ENCODE data around the gene VAC14.

VAC14 gene

GRCh38 chr16:70786020-70786755 is 14.8 kb downstream of the VAC14 start:
- no peak for DNase-seq (ENCODE audit: low read depth)

DNA sequence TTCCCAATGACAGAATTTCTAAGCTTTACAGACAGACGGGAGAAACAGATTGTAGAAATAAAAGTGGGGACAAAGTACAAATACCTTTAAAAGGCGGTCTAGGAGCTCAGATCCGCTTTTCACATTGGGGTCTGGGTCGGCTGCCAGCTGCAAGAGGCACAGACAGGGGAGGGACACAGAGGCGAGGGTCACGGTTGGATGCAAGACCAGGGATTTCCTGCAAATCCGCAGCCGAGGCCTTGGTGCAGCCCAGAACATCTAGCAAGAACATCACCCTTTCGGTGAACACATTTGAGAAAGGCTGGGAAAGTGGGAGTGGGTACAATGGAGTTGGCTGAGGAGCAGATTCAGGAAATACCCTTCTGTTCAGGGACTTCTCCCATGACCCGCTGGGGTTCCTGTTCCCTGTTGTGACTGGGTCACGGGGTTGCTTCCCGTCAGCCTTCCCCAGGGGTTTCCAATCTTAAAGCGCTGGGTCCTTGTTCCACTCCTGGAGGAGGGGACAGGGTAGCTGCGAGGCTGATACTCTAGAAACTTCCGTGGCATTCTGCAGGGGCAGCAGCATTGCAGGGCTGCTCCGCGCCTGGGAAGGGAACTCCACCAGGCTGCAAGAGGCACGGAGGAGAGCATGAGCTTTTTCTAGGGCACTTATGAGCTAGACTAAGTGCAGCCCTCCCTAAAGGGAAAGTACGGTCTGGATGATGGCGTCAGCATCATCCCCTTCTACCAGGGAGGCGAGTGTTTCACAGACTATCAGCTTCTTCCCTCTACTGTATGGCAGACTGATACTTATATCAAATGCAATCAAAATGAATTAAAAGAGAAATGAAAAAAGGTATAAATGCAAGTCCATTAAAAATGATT is 16.0 kb downstream of the VAC14 start:
- DNase-seq (ENCODE audit: low read depth): no peak

GRCh38 chr16:70782237-70782636 is 18.7 kb downstream of the VAC14 start:
- no peak for DNase-seq (ENCODE audit: low read depth)

- no peak for DNase-seq (ENCODE audit: low read depth)
Measured at GRCh38 chr16:70781800-70782199, 19.2 kb downstream of the VAC14 start.

- DNase-seq (ENCODE audit: low read depth): no peak
Measured at GRCh38 chr16:70780546-70780945, 20.4 kb downstream of the VAC14 start.

- DNase-seq (ENCODE audit: low read depth): no peak
Measured at GRCh38 chr16:70779361-70779760, 21.6 kb downstream of the VAC14 start.

GRCh38 chr16:70778901-70779309 is 22.1 kb downstream of the VAC14 start:
- DNase-seq (ENCODE audit: low read depth): no peak

DNA sequence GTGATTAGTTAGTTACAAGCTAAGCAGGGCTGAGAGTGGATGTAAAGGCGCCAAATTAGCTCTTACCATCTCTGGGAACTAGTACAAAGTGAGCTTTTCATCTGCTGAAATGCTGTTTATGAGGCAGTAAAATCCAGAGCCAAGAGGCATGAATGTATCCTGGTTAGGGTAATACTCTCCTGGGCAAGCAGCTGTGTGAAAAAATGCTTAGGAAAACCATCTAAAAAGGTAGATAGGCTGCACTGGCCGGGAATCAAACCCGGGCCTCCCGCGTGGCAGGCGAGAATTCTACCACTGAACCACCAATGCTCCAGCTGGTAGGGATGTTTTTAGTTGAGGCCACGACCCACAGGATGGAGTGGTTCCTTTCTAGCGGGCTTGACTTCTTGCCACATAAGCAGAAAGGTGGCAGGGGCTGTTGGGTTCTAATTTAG is 23.0 kb downstream of the VAC14 start:
- DNase-seq (ENCODE audit: low read depth): no peak

- DNase-seq (ENCODE audit: low read depth): no peak
Measured at GRCh38 chr16:70777496-70777895, 23.5 kb downstream of the VAC14 start.

DNA sequence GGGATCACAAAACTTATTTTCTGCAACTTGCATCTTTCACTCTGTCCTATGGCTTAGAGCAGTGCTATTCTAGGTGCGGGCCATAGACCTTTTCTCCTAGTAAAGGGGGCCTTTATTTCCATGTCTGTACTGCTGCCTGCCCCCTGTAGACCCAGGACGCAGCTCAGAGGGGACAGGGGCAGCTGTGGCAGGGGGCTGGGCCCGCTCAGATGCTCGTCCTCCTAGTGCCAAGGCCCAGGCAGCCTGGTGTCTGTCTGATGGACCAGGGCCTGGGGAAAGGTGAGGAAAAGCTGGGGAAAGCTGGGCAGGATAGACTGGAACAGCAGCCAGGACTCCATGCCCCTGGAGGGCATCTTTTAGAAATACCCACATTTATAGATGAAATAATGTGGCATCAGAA is 25.6 kb downstream of the VAC14 start:
- no peak for DNase-seq (ENCODE audit: low read depth)

GRCh38 chr16:70774261-70774660 is 26.7 kb downstream of the VAC14 start:
- DNase-seq (ENCODE audit: low read depth): no peak

GRCh38 chr16:70772493-70772892 is 28.5 kb downstream of the VAC14 start:
- DNase-seq (ENCODE audit: low read depth): no peak

DNA sequence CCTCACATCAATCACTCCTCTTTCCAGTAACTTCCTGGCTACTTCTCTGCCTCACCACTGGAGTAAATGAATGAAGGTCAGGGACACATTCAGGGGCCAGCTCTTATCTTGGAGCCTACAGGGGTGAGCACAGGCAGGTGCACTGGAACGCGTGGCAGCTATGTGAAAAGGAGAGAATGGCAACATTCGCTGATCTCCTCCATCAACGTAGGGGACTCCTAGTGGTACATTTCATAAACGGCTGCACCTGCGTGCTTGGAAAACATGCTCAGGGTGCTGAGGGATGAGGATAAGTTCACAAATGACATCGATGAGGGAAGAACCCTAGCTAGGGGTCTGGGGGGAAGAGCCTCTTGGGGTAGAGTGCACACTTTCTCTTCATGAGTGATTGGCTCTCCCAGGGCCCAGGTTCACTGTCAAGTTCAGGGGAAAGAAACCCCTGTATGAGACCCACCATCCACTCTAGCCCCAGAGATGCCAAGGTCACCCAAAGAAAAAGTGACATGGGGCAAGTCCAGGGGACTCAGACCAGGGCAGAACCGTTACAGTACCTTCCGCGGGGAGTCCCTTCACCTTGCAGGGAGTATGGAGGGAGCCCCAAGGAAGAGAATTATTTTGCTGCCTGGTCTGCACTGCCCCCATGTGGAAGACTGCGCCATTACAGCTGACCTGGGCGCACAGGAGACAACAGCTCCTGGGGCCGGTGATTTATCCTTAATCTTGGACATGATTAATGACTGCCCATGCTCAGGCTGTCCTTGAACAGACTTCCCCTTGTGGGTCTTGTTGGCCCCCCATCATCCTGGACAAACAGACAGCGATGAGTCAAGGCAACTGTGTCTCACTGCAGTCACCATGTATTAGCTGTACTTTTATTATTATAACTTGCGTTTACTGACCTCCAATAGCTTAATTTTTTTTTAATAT is 30.1 kb downstream of the VAC14 start:
- peak; percentile 50 for DNase-seq (ENCODE audit: low read depth)

DNA sequence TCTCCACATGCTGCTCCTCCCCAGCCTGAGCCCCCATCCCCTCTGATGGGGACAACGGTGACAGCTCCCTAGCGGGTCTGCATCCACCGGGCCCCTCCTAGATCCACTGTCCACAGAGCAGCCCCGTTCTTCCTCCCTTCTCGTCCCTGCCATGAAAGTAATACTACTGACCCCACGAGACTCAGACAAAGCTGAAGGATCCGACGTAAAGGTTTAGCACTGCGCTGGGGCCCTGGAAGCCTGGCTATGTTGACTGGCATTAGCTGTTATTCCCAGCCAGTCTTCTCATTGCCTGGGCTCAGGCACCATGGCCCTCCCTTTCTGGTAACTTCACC is 30.7 kb downstream of the VAC14 start:
- no peak for DNase-seq (ENCODE audit: low read depth)

DNA sequence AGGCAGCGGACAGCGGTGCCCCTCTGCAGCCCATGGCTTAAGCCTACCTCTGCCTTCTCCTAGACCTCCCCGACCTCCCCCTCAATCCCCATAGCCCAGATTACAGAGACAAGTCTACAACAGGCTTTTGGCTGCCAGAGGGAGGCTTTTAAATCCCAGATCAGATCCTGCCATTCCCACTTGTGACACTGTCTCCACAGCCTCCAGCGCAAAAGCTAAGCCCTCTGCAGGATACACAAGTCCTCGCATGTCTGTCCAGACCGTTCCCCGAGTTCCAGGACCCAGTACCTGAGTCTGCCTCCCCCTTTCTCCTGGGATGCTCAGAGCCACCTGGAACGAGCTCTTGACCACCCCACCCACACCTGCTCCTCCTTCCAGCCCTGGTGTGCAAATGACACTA is 31.2 kb downstream of the VAC14 start:
- no peak for DNase-seq (ENCODE audit: low read depth)

- DNase-seq (ENCODE audit: low read depth): no peak
Measured at GRCh38 chr16:70769131-70769530, 31.8 kb downstream of the VAC14 start.

- DNase-seq (ENCODE audit: low read depth): no peak
Measured at GRCh38 chr16:70768203-70768580, 32.8 kb downstream of the VAC14 start.

- DNase-seq (ENCODE audit: low read depth): no peak
Measured at GRCh38 chr16:70767377-70768202, 33.4 kb downstream of the VAC14 start.

DNA sequence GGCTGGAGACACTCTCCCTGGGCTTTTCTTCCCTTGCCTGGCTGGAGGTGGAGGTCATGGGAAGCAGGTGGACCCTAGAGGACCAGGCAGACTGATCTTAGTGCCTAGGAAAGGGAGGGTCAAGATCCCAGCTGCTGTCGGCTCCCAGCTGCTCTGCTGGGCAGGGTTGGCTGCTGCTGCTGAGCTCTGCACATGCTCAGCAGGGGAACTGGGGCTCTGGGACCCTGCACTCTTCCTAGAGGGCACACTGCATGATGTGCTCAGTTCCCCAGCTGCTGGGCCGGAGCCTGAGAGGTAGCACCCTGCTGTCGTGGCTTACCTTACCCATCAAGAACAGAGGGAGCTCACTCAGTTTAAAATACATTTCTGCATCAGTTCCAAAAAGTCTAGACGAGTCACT is 34.3 kb downstream of the VAC14 start:
- DNase-seq (ENCODE audit: low read depth): no peak

GRCh38 chr16:70766176-70766575 is 34.8 kb downstream of the VAC14 start:
- no peak for DNase-seq (ENCODE audit: low read depth)

GRCh38 chr16:70765491-70765890 is 35.5 kb downstream of the VAC14 start:
- DNase-seq (ENCODE audit: low read depth): no peak

DNA sequence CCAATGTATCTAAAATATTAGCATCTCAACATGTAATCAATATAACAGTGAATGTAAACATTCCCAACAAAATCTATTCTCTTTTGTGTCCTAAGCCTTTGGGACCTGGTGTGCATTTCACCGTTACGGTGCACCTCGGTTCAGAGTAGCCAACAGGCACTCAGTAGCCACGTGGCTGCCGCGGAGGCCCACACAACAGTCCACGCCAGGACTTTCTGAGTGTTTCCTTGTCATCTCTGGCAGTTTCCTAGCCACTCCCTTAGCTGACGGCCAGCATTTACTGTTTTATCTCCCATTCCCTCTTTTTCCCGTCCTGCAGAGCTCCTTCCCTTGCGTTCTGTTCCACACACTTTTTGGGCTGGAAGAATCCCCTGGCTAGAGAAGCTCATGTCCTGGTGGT is 36.3 kb downstream of the VAC14 start:
- no peak for DNase-seq (ENCODE audit: low read depth)

All from stimulated activated CD8-positive, alpha-beta memory T cell treated with anti-CD3 and anti-CD28 coated beads, Interleukin-15, amount 100 ng/mL, for 24 hours (primary cell).